GM23338 (cell line): ENCODE data around the gene CEP44. TPM values are rescaled to one million over a fixed set of nuclear protein-coding genes. Genes with fewer than 3 reads are reported as not detected.

Source experiments
- ATAC-seq: fragments of 200-7000 bp; cut with Tn5 transposase; 3 replicates; pipeline ENCODE4 v1.9.1; 2020
- DNase-seq: peaks from one replicate; pipeline ENCODE4 v3.0.0-alpha.2; 2015; ENCODE audit warnings: low spot score
- H2AFZ ChIP-seq: fragments of 200-600 bp; sonication (generic); 2 replicates; pipeline ENCODE4 v1.8.0; 2016; ENCODE audit warnings: antibody characterized with exemption, mild to moderate bottlenecking, moderate library complexity
- H3F3A ChIP-seq: fragments of 200-600 bp; sonication (generic); replicated peaks from 2 replicates; pipeline ENCODE4 v1.8.0; 2017; ENCODE audit warnings: antibody characterized with exemption, mixed run types, low read depth
- H3K27ac ChIP-seq: fragments of 200-600 bp; sonication (generic); 2 replicates; pipeline ENCODE4 v1.6.1; 2016; ENCODE audit warnings: low read depth
- H3K27me3 ChIP-seq: fragments of 200-600 bp; sonication (generic); 2 replicates; pipeline ENCODE4 v1.8.0; 2016; ENCODE audit warnings: mild to moderate bottlenecking, mixed run types, moderate library complexity; ENCODE audit not compliant: insufficient read depth
- H3K36me3 ChIP-seq: fragments of 200-600 bp; sonication (generic); 2 replicates; pipeline ENCODE4 v1.8.0; 2016; ENCODE audit warnings: mild to moderate bottlenecking; ENCODE audit not compliant: insufficient read depth
- H3K4me1 ChIP-seq: fragments of 200-600 bp; sonication (generic); 2 replicates; pipeline ENCODE4 v1.8.0; 2016; ENCODE audit warnings: mild to moderate bottlenecking, moderate library complexity; ENCODE audit not compliant: insufficient read depth
- H3K4me2 ChIP-seq: fragments of 200-600 bp; sonication (generic); 2 replicates; pipeline ENCODE4 v1.7.1; 2017; ENCODE audit warnings: mixed run types
- H3K4me3 ChIP-seq: fragments of 200-600 bp; sonication (generic); 2 replicates; pipeline ENCODE4 v1.6.1; 2016; ENCODE audit warnings: mixed run types
- H3K79me2 ChIP-seq: fragments of 200-600 bp; sonication (generic); replicated peaks from 2 replicates; pipeline ENCODE4 v1.8.0; 2017; ENCODE audit warnings: mild to moderate bottlenecking; ENCODE audit not compliant: insufficient read depth
- H3K9me2 ChIP-seq: fragments of 200-600 bp; sonication (generic); 2 replicates; pipeline ENCODE4 v1.8.0; 2017; ENCODE audit not compliant: insufficient read depth
- H4K20me1 ChIP-seq: fragments of 200-600 bp; sonication (generic); replicated peaks from 2 replicates; pipeline ENCODE4 v1.8.0; 2017; ENCODE audit warnings: mild to moderate bottlenecking; ENCODE audit not compliant: insufficient read depth
- H3K27ac Mint-ChIP-seq: 2 replicates; pipeline ENCODE4 v1.8.0; 2020; ENCODE audit warnings: inconsistent platforms, mild to moderate bottlenecking, moderate library complexity, mixed read lengths
- H3K27me3 Mint-ChIP-seq: 3 replicates; pipeline ENCODE4 v1.8.0; 2022; ENCODE audit warnings: low read depth, mild to moderate bottlenecking, moderate library complexity, mixed read lengths, inconsistent platforms; ENCODE audit not compliant: insufficient read depth, poor library complexity
- H3K36me3 Mint-ChIP-seq: 3 replicates; pipeline ENCODE4 v1.8.0; 2021; ENCODE audit warnings: low read depth, mild to moderate bottlenecking, inconsistent platforms, moderate library complexity, mixed read lengths
- H3K4me1 Mint-ChIP-seq: 3 replicates; pipeline ENCODE4 v1.8.0; 2020; ENCODE audit warnings: mild to moderate bottlenecking, inconsistent platforms, mixed read lengths
- H3K4me3 Mint-ChIP-seq: 3 replicates; pipeline ENCODE4 v1.8.0; 2021; ENCODE audit warnings: moderate library complexity, mild to moderate bottlenecking, inconsistent platforms, mixed read lengths
- H3K9me3 Mint-ChIP-seq: 3 replicates; pipeline ENCODE4 v1.8.0; 2020; ENCODE audit warnings: moderate library complexity, mild to moderate bottlenecking, inconsistent platforms, mixed read lengths
- CREB1 ChIP-seq: fragments of 250-450 bp; sonication (Bioruptor Pico); IDR thresholded peaks from 2 replicates; pipeline ENCODE4 v1.5.0; 2020; ENCODE audit warnings: low read depth, mild to moderate bottlenecking, moderate library complexity
- ETS1 ChIP-seq: IDR thresholded peaks from 2 replicates; pipeline ENCODE4 v1.6.1; 2016; ENCODE audit warnings: antibody characterized with exemption
- EZH2 ChIP-seq: fragments of 200-600 bp; sonication (generic); IDR thresholded peaks from one replicate; pipeline ENCODE4 v1.8.0; 2017; ENCODE audit warnings: antibody characterized with exemption, mild to moderate bottlenecking, low read depth; ENCODE audit not compliant: unreplicated experiment
- EZH2phosphoT487 ChIP-seq: fragments of 200-600 bp; sonication (generic); IDR thresholded peaks from one replicate; pipeline ENCODE4 v1.8.1; 2018; ENCODE audit warnings: antibody characterized with exemption; ENCODE audit not compliant: unreplicated experiment
- JUNB ChIP-seq: IDR thresholded peaks from one replicate; pipeline ENCODE4 v1.6.1; 2016; ENCODE audit warnings: antibody characterized with exemption; ENCODE audit not compliant: unreplicated experiment
- NANOG ChIP-seq: IDR thresholded peaks from 2 replicates; pipeline ENCODE4 v1.6.1; 2016; ENCODE audit warnings: antibody characterized with exemption, borderline replicate concordance
- POLR2AphosphoS5 ChIP-seq: IDR thresholded peaks from 2 replicates; pipeline ENCODE4 v1.6.1; 2016; ENCODE audit warnings: antibody characterized with exemption, low read depth
- REST ChIP-seq: IDR thresholded peaks from one replicate; pipeline ENCODE4 v1.6.1; 2018; ENCODE audit warnings: antibody characterized with exemption; ENCODE audit not compliant: unreplicated experiment
- STAT1 ChIP-seq: IDR thresholded peaks from one replicate; pipeline ENCODE4 v1.6.1; 2016; ENCODE audit warnings: antibody characterized with exemption; ENCODE audit not compliant: unreplicated experiment
- ZNF114 ChIP-seq: fragments of 250-450 bp; sonication (Bioruptor Pico); IDR thresholded peaks from 2 replicates; pipeline ENCODE4 v1.5.0; 2020; ENCODE audit warnings: mild to moderate bottlenecking, moderate library complexity
- ZNF331 ChIP-seq: fragments of 250-450 bp; sonication (Bioruptor Pico); IDR thresholded peaks from 2 replicates; pipeline ENCODE4 v1.5.0; 2020; ENCODE audit warnings: low read depth, mild to moderate bottlenecking, moderate library complexity
- polyA plus RNA-seq: library from polyadenylated mRNA; unstranded; fragments of >200 nt; fragmentation: Nextera tagmentation; extraction: Ambion mirVana; gene quantifications from 2 replicates; pipeline ENCODE4 v1.2.1, GENCODE V29; 2016
- total RNA-seq: library from RNA; depleted of rRNA; stranded (reverse); fragments of >200 nt; shearing (Covaris generic); gene quantifications from 2 replicates; pipeline ENCODE4 v1.2.3, GENCODE V29; 2014

CEP44 gene
- total and polyA plus RNA-seq, 2 experiments from 2014 or later = 12.1 to 17.4 TPM

- no peaks in the 10 kb centered on the region for H3K36me3 ChIP-seq
- peaks cover 37% of the 10 kb centered on the region for H3K4me1 ChIP-seq
- ATAC-seq = no peak; the same call in 2 of the 3 replicates
- H2AFZ ChIP-seq = no peak overlapping the region
- peak; percentile 4 for DNase-seq
- no peak overlapping the region for H3K4me2 ChIP-seq
- H4K20me1 ChIP-seq = no peaks in the 10 kb centered on the region
- H3K4me3 ChIP-seq = no peak overlapping the region
- H3K9me2 ChIP-seq = no peaks in the 10 kb centered on the region; the same call in 1 of the 2 replicates
- Mint-ChIP-seq H3K9me3 (peaks cover 11% of the 10 kb centered on the region; the same call in 2 of the 3 replicates), H3K36me3 (0 out of 3 replicates have a peak, but pooled peaks cover 3% of the 10 kb centered on the region), H3K27ac (no peak overlapping the region), H3K4me1 (peaks cover 19% of the 10 kb centered on the region), H3K4me3 (no peak overlapping the region), H3K27me3 (peaks cover 2% of the 10 kb centered on the region)
- H3F3A ChIP-seq = 0 out of 2 replicates have a peak, but pooled peaks cover 2% of the 10 kb centered on the region
- H3K27me3 ChIP-seq = no peaks in the 10 kb centered on the region
- no peak overlapping the region for H3K27ac ChIP-seq
- H3K79me2 ChIP-seq = no peaks in the 10 kb centered on the region
- TF ChIP-seq POLR2AphosphoS5 = no peak
- no peak for TF ChIP-seq ETS1
- TF ChIP-seq NANOG = peak; percentile 38; the same call in 1 of the 2 replicates
These were observed 91.7 kb downstream of the CEP44 start for GRCh38 chr4:174375422-174375821.

- Histone ChIP-seq H3K4me1 (peaks cover 48% of the 10 kb centered on the region), H3K36me3 (no peaks in the 10 kb centered on the region), H3K79me2 (no peaks in the 10 kb centered on the region), H3K27me3 (no peaks in the 10 kb centered on the region), H3K4me2 (no peak overlapping the region), H3K27ac (no peak overlapping the region), H4K20me1 (no peaks in the 10 kb centered on the region), H3F3A (0 out of 2 replicates have a peak, but pooled peaks cover 2% of the 10 kb centered on the region), H3K4me3 (no peak overlapping the region), H3K9me2 (no peaks in the 10 kb centered on the region), H2AFZ (no peak overlapping the region)
- peaks cover 2% of the 10 kb centered on the region for H3K27me3 Mint-ChIP-seq
- no peak overlapping the region for H3K27ac Mint-ChIP-seq
- peaks cover 27% of the 10 kb centered on the region for H3K4me1 Mint-ChIP-seq
- no peak overlapping the region for H3K4me3 Mint-ChIP-seq
- 0 out of 3 replicates have a peak, but pooled peaks cover 3% of the 10 kb centered on the region for H3K36me3 Mint-ChIP-seq
- ATAC-seq (no peak), DNase-seq (no peak)
- H3K9me3 Mint-ChIP-seq = peaks cover 11% of the 10 kb centered on the region; the same call in 2 of the 3 replicates
- TF ChIP-seq REST = no peak
- TF ChIP-seq ETS1 = no peak
- TF ChIP-seq EZH2 = no peak
- no peak for TF ChIP-seq STAT1
- no peak for TF ChIP-seq NANOG
- no peak for TF ChIP-seq ZNF114 (CRISPR knock-in tag)
- TF ChIP-seq EZH2phosphoT487 = no peak
- TF ChIP-seq CREB1 (CRISPR knock-in tag) = no peak
- TF ChIP-seq POLR2AphosphoS5 = no peak
- no peak for TF ChIP-seq ZNF331 (CRISPR knock-in tag)
- TF ChIP-seq JUNB = no peak
These were observed 93.9 kb downstream of the CEP44 start for GRCh38 chr4:174377613-174378012.
